ENCODE results near the gene SLC4A1.

SLC4A1 gene

DNA sequence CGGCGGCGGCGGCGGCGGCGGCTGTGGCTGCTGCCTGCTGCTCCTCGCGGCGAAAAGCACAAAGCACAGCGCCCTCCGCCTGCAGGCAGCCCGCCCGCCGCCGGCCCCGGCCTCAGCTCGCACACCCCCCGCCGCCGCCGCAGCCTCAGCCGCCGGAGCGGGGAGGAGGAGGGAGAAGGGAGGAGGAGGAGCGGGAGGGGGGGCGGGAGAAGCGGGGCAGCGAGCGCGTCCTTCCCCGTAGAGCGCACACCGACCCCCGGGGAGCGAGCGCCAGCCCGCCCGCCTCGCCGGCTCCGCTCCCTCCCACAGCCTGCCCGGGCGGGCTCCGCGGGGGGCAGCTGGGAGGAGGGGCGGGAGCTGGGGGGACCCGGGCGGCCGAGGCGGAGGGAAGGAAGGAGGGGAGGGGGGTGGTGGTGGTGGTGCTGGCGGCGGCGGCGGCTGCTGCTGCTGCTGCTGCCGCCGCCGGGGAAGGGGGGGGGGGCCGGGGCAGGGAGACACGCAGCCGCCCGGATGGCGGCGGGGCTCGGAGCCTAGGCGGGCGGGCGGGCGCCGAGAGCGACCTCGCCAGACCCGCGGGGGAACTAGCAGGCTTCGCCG is 48.2 kb downstream of the SLC4A1 start, which contains the start of gene UBTF:
Gene UBTF (minus strand): TSS at position 60 of the 597 bp plus-strand sequence. CDS start 1,446 bp downstream, outside the sequence.
- peak; percentile 63 for DNase-seq

DNA sequence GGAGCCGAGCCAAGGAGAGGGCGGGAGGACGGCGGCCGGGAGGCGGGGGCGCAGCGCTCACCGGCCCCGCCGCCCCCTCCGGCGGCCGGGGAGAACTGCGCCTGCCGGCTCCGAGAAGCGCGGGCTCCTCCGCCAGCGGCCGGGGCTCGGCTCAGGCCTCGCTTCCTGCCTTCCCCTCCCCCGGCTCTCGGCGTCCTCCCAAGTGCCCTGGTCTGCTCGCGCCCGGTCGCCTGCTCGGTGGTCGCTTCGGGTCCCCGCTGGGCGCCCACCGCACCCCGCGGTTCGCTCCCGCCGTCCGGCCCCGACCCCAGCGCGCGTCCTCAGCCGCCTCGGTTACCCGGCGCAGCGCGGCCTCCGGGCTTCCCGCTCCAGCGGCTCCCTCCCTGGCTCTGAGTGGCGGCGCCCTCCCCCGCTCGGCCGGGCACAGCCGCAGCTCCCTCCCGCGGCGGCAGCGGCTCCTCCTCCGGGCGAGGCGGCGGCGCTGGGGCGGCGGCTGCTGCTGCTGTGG is 48.8 kb downstream of the SLC4A1 start:
- peak; percentile 23 for DNase-seq

DNA sequence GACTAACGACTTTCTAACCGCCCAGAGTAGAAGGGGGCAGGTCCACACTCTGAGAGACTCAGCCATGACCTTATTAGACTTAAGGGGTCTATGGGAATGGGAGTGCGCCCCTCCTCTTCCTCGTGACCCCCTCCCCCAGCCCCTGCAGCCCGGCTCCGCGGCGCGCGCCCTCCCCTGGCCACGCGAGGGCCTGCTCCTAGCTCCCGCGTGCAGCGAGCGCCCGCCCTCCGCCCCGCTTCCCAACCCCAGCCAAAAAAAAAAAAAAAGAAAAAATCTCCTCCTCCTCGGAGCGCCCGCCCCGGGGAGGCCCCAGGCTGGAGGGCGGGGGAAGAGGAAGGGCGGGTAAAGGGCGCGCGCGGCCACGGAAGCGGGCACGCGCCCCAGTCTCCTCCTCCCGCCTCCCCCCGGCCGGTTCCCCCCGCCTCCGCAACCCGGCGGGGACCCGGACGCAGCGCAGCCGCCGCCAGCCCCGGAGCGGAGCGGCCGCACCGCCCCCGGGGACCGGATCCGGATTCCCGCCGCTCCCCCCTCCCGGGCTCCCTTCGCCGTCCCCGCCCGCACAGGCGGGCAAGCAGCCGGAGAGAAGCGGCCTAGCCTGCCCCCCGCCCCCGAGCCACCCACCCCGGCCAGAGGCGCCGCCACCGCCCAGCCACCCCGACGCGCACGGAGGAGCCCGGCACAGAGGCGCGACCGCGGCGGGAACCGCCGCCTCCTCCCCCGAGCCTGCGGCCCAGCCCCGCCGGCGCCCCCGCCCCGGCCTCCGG is 49.4 kb downstream of the SLC4A1 start:
- DNase-seq: peak; percentile 75

DNA sequence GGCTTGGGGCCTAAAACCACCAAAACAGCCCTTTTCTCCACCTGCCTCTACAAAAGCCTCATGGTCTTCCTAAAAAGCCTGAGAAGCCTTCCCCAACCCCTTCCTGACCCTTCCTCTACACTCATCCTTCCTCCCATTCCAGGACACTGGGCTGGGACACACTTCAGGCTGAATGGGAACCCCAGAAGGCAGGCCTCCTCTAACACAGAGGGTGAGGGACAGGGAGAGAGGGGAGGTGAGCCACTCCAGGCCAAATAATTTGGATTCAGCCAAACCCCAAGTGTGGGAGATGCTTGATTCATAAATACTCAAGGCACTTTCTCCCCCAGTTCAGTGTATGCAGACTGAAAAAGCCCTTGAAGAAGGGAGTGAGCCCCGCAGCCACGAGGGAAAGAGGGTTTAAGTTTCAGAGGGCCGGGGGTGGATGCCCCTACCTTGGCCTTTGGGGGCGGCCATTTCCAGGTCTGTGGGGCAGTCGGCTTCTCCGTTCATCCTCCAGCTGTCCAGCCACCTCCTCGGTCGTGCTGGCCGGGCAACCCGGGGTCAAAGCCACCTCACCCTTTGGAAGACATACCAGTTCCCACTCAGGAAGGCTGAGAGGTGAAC is 50.1 kb downstream of the SLC4A1 start:
- DNase-seq: no peak

DNA sequence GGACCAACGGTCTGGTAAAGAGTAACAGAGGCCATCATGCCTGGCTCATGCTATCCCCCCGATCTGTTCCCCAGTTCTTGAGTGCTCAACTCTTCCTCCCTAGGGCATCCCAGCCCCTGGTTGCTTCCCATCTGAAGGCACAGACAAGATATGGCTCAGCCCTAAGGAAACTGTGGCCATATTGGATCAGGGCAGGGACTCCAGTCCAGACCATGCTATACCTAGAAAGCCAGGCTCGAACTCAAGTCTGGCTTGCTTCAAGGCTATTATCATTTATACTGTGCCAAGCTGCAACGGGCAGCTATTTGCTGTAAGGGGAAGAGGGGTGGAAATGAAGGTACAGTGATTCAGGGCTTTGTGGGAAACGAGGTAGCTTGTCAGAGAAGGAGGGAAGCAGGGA is 51.2 kb downstream of the SLC4A1 start:
- no peak for DNase-seq

DNA sequence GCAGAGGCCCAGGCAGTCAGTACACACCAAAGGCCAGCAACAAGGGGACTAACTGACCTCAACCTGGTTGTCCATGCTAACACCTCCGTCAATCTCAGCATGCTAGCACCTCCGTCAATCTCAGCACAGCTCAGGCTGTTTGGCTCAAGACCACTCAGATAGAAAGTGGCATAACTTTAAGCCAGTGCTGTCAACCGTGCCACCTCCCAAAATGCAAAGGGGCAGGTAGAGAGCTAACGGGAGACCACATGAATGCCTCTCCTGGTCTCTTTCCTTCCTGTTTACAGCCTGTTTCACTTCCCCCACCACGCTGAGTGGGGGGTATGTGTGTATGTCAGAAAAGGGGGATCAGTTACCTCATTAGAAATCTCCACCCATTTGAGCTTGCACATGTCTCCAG is 51.8 kb downstream of the SLC4A1 start:
- DNase-seq: no peak

DNA sequence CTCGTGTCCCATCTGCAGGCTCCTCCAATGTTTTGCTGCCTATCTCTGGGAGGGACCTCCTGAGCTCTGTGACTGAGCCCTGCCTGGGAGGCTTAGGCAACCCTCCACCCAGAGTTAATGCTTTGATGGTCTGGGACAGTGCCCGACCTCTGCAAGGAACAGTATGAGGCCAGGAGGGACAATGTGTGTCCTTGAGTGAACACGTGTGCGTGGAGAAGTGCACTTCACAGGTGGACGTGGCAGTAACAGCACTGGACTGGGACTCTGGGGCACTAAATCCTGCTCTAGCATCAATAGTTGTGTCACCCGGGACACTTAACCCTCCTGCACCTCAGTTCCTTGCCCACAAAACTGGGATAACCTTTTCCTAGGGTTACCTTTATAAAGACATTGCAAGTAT is 53.0 kb downstream of the SLC4A1 start:
- DNase-seq: no peak

DNA sequence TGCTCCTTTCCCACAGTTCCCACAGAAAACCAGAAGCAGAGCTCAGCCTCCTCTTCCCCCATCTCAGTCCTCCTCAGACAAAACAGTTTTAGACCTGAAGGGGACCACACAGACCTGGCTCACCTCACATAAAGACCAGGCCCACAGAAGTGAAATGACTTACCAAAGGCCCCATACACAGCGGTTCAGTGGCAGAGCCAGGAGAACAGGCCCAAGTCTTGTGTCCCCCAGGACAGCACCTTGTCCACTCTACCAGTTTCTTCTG is 53.8 kb downstream of the SLC4A1 start:
- DNase-seq: no peak

DNA sequence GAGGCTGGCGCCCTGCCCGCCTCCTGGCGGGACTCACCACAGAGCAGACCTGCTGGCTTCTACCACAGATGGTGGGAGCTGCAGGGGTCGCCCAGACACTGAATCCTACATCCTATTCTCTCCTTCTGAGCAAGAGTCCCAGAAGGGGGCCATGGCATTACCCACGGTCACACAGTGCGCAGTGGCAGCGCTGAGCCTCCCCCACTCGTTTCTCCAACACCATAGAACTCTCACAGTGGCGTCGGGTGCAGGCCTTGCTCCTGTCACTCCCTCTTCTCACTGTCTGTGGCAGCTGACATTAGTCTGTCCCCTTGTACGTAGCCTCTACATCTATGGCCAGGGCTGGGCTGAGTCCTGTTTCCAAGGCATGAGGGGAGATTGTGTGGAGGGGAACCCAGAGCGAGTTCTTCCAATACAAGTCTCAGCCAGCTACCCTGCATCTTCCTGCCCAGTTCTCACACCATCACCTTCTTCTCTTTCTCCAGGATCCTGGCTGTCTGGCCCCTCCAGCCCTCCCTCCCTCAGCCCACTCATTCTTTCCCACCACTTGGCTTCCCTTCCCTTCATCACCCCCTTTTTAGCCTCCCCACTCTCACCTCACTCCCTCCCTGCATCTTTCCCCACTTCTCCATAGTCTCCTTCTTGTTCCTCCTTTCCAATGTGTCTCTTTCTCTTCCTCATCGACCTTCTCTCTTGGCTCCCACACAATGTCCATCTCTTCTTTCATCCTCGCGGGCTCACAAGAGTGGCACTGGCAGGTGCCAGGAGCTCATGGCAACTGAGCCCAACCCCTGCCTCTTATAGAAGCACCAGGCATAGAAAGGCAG is 54.3 kb downstream of the SLC4A1 start:
- DNase-seq: peak; percentile 69

DNA sequence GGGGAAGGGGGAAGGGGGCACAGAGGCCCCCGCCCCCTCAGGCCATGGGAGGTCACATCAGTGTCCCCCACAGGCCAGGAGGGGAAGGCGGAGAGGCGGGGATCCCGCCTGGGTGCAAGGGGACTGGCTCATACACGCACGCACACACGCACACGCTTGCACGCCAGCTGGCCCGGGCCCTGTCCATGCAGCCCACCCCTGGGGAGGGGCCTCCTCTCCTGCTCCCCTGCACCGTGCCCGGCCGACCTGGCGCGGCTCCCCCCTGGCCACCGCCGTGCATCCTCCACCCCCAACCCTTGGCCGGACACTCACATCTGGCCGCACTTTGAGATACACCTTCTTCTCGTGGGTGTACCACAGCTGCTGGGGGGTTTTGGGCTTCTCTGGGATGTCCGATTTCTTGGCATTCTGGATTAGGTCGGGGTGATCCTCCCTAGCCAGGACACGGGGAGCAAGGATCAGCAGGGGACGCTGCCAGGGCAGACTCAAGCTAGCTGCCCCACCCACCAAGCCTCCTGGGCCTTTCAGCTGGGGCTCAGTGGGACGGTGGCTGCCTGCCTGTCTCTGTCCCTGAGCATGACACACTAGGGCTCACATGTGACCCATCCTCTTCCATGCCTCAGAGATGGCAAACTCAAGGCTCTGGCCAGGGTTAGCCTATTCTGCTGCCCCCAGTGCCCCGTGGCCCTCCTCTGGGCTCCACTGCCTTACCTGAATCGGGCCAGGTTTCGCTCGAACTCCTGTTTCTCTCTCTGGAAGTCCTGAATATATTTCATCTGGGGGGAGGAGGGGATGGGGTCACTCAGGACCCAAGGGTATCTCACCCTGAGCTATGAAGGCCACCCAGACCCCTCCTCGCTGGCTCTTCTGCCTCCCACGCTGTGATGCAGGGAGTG is 55.2 kb downstream of the SLC4A1 start:
- DNase-seq: no peak

DNA sequence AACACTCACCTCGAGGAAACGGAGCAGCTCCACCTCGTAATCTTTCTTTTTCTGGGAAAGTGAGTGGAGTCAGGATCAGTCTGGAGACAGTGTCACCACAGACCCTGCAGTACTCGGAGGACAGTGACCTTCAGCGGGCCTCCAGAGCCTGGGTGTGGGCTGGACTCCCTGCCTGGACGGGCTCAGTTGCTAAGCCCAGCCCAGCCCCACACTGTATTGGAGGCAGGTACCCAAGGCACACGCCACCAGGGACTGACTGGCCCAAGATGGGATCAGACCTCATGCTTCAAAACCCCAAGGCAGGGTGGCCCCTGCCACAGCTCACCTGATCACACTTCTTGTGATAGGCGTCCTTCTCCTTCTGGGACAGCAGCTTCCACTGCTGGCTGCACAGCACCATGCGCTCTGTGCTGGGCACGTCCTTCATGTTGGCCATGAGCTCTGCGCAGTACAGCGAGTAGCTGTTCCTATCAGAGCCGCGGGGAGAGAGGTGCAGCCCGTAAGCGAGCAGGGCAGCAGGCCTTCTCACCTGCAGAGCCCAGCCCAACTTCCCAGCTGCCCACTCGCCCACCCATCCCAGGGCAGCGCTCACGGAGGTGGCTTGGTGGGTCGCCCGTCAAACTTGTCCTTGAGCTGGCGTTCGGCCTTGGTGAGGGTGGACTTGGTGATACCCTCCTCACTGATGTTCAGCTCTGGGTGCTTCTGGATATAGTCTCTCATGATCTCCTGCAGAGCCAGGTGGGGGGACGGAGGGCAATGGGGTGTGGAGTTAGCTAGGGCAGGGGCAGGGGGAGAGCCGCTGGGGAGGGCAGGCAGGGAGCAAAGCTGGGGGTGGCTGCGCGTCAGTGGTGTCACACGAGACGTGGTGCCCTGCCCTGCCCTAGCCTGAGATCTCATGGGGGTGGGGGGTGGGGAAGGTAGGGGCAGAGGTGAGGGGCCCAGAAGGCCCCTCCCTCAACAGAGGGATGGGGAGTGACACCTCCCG is 56.4 kb downstream of the SLC4A1 start:
- no peak for DNase-seq

DNA sequence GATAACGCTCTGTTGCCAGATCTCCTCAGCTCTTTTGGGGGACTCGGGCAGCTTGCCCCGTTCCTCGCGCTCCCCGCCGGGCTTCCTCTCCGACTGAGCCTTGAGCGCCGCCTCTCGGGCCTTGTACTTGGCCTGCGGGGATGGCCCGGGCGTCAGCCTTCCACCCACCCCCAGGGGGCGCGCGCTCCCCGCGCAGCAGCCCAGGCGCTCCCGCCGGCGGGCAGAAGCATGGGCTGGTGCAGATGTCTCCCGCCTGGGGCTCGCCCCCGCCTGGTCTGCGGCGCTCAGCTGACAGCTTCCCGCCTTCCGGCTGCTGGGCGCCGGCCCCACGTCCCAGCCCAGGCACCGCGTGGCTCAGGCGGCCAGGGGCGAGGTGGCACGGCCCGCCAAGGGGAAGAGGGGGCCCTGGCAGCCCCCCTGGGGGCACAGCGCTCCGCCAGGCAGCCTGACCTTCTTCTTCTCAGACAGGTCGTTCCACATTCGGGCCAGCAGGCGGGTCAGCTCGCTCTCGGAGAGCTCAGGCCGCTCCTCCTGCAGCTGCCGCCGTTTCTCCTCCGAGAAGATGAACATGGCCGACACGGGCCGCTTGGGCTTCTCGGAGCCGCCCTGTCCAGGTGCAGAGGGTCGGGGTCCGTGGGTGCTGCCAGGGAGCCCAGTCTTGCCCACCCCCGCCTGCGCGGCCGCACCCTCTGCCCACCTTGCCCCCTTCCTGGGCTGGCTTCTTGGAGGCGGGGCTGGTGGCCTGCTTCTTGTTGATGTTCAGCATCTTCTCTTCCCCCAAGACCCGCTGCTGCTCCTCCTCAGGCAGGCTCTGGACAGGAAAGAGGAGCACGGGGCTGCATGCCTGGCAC is 57.4 kb downstream of the SLC4A1 start:
- peak; percentile 80 for DNase-seq

DNA sequence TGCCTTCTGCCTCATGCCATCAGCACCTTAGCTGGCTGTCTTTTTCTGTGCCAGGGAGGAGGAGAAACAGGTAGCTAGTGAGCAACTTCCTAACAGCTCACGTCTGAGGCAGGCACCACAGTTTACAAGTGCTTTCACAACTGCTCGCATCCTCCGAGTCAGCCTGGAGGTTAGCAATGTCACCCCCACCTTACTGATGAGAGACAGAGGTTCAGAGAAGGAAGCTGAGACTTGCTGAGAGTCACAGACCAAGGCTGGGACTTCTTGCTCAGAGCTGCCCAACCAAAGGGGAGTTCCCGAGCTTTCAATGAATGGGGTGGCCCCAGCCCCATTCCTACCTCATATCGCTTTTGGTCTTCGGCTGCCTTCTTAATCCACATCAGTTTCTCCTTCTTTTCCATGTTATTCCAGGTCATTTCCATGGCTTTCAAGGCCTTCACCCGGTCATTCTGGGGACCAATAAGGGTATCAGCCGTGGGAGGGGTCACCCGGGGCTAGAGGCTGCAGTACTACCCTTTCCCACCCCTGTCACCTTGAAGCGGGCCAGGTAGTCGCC is 58.1 kb downstream of the SLC4A1 start:
- no peak for DNase-seq

DNA sequence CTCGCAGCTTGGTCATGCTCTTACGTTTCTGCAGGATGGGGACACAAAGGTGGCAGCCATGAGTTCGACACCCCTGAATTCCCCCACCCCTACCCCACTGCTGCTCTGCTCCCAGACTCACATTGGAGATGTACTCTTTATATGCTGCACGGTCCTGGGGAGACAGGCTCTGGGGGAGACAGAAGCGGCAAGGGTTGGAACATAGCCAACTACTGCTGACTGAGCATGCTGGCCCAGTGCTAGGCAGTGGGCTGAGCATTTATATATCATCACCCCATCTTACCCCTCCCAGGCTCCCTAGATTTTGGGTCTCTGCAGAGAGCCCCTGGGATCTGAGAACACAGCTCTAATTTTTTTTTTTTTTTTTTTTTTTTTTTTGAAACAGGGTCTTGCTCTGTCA is 60.2 kb downstream of the SLC4A1 start:
- no peak for DNase-seq

DNA sequence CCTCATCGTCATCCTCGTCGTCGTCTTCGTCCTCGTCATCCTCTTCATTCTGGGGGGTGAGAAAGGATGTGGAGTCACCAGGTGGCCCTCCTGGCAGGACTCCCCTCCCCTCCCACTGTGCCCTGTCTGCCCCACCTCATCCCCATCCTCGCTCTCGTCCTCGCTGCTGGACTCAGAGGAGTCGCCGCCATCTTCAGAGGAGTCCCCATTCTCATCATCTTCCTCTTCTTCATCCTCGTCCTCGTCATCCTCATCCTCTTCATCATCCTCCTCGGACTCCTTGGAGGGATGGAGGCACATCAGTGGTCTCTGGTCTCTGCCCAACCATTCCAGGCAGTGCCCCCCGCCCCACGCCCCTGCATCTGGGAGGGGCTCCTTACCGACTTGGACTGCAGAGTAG is 60.6 kb downstream of the SLC4A1 start:
- DNase-seq: no peak

DNA sequence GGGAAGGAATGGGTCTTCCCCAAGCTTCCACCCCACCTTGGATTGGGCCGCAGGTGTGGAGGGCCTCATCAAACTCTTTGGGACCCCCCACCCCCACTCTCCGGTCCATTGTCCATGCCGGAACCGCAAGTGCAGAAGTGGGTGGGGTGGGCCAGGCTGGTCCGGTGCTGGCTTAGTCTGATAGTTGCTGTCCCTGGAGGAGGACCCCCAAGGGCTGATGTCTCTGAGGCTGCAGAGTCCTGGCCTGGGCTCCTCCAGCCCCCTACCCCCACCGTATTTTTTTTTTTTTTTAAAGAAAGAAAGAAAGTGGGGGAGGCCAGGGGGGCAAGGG is 61.1 kb downstream of the SLC4A1 start:
- DNase-seq: no peak

DNA sequence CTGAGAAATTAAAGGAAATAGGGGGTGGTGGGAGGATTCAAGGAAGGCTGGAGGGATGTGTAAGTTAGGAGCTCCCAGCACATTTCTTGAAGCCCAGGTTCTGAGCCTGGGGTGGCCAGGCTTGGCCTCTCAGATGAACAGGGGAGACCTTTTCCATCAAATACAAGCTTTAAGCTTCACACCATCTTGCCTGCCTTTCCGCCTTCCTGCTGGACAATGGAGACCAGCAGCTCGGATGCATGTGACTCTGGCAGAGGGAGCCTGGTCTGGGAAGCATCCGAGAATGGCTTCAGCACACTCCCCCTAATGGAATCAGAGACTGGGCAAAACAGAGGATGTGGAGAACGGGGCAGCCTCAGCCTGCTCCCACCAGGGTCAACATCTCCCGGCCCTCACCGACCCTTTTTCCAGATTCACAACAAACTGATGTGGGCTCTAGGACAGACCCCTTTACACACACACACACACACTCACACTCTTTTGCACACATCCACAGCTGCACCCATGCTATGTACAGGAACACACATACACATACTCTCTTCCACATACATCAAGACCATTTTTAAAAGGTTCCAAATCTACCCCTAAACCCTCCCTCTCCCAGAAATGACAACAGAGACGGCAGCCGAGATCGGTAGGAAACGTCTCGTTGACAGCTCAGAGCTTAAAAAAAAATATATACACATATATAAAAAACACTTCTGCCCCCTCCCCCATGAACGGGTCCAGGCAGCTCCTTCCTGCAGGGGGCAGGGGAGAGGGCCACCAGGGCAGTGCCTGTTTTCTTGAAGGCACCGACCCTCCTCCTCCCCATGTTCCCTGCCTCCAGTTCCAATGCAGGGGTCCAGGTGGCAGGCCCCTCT is 61.7 kb downstream of the SLC4A1 start:
- no peak for DNase-seq

DNA sequence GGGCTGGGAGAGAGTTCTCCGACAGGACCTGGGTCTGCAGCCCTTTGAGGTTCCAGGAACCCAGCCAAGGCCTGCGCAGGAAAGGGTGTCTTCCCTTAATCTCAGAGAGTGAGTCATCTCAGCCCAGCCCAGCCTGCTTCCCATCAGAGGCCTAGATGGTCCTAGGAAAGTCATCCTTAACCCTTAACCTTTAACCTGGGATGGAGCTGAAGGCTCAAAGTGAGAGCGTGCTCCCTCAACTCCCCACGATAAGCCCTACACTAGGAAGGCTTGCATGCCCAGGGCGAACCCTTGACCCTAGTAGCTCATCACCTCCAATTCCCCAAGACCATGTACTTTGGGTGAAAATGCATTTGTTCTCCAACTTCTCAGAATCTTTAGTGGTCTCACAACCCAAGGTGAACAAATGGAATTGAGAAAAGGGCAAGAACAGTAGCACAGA is 63.5 kb downstream of the SLC4A1 start:
- DNase-seq: no peak

All from NCI-H1694 treated with DMSO at 0.1 percent for 48 hours (cell line).